ENCODE data around the gene NEDD9. TPM values are rescaled to one million over a fixed set of nuclear protein-coding genes. Genes with fewer than 3 reads are reported as not detected.

The NEDD9 gene
- total and polyA plus RNA-seq, 2 of the 4 experiments (the other 2 are of a cell fraction): 7.6 to 16.5 TPM

DNA sequence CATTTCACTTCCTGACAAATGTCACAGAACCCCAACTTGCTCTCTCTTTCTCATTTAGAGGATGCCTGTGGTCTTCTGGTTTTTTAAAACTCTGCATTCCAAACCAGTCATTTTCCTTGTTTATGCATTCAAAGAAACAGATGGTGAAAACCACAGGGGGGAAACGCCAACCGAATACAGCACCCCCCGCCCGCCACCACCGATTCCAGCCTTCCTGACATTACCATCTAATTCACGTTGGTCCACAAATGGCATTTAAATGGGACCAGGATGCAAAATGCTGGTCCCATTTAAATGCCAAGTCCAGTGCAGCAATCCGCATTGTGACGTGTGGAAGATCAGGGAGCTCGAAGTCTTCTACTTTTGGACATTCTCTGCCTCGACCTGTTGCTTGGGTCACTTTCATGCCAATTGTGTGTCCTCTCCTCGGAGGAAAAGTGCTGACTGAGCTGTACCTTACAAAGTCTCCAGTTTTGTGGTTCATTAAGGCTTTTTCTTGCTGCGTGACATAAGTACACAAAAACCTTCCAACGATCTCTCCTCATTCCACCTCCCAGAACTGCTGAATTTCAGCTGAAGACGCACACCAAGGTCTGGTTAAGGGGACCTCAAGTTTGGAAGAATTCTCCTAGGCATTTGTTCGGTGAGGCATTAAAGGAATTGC, 35.8 kb downstream of the NEDD9 start:
- H3K4me3 ChIP-seq (ENCODE audit: insufficient read depth, low read depth, low read length): no peak overlapping the region
- BruUV-seq (replicated peaks): no TSS peak
- POLR2A ChIA-PET (ENCODE audit: unreplicated experiment): interaction anchor here (0.6 kb wide), 1 partner anchor 60 kb away, joined by 3 read pairs; no protein-coding TSS in a partner anchor

More for the DNA sequence above, 35.8 kb downstream of the NEDD9 start:
- H2BK15ac ChIP-seq (ENCODE audit: low read depth, low read length): peak overlapping the region; percentile 97
- dilution Hi-C loops (cut with HindIII; ENCODE audit: low sequenced_read_pairs, unreplicated experiment) (no loop called here), in situ Hi-C loops (cut with MboI; ENCODE audit: low sequenced_read_pairs) (no loop called here), intact Hi-C loops (cut with micrococcal nuclease) (loop anchor here (2.0 kb wide), 1 partner anchor 74 kb away; no protein-coding TSS in a partner anchor)
- peaks cover 39% of the 10 kb centered on the region for H3K4me1 ChIP-seq (ENCODE audit: control insufficient read depth, insufficient read depth, low read length)
- H2AFZ ChIP-seq (replicated peaks; ENCODE audit: low read length, poor library complexity): peak overlapping the region; percentile 75
- H3K23ac ChIP-seq (ENCODE audit: low read depth, low read length): peak overlapping the region; percentile 100
- peak overlapping the region; percentile 68 for H3K4me2 ChIP-seq (ENCODE audit: low read depth, low read length)
- H4K20me1 ChIP-seq (ENCODE audit: insufficient read depth, low read length): peaks cover 4% of the 10 kb centered on the region; the same call in 1 of the 2 replicates
- H4K8ac ChIP-seq (ENCODE audit: low read depth in 2 of 2, low read length in 2 of 2): peak overlapping the region; percentile 92 to 95
- peak overlapping the region; percentile 91 for H4K5ac ChIP-seq (ENCODE audit: low read depth, low read length)
- peak overlapping the region; percentile 100 for H3K4ac ChIP-seq (ENCODE audit: low read depth, low read length)
- H3K9ac ChIP-seq (ENCODE audit: low read depth, low read length): peak overlapping the region; percentile 61
- WGBS, 2 experiments (ENCODE audit: extremely low coverage in 2 of 2, insufficient read length in 1 of 2): 68% methylated on average over 3 of the region's 15 CpGs; no CpG with 5 or more reads in 1 of the 2 experiments
- TF ChIP-seq RCOR1 (IDR thresholded peaks at IDR 0.05; ENCODE audit: insufficient replicate concordance, low read length) (peak; percentile 25), MXI1 (IDR thresholded peaks at IDR 0.05; ENCODE audit: borderline replicate concordance, low read depth, low read length) (no peak), NFE2L2 (IDR thresholded peaks at IDR 0.05; ENCODE audit: low read depth, low read length) (no peak), CHD1 (IDR thresholded peaks at IDR 0.05; ENCODE audit: low read depth, low read length) (no peak), CEBPB (IDR thresholded peaks at IDR 0.05; ENCODE audit: low read depth, low read length) (no peak), BHLHE40 (IDR thresholded peaks at IDR 0.05; ENCODE audit: low read depth, low read length) (peak; percentile 22; the same call in 1 of the 2 replicates), MAZ (IDR thresholded peaks at IDR 0.05; ENCODE audit: borderline replicate concordance, low read depth, low read length) (no peak; the same call in 1 of the 2 replicates), RFX5 (IDR thresholded peaks at IDR 0.05; ENCODE audit: low read depth, low read length) (no peak), MAFK (IDR thresholded peaks at IDR 0.05; ENCODE audit: low read depth, low read length) (peak; percentile 90), SMC3 (IDR thresholded peaks at IDR 0.05; ENCODE audit: low read depth, low read length) (no peak), FOS (IDR thresholded peaks at IDR 0.05; ENCODE audit: low read depth, low read length) (peak; percentile 40; the same call in 1 of the 2 replicates), RAD21 (IDR thresholded peaks at IDR 0.05; ENCODE audit: low read length) (no peak)
- TF ChIP-seq, protein P1, sequence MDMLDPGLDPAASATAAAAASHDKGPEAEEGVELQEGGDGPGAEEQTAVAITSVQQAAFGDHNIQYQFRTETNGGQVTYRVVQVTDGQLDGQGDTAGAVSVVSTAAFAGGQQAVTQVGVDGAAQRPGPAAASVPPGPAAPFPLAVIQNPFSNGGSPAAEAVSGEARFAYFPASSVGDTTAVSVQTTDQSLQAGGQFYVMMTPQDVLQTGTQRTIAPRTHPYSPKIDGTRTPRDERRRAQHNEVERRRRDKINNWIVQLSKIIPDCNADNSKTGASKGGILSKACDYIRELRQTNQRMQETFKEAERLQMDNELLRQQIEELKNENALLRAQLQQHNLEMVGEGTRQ (IDR thresholded peaks at IDR 0.05; ENCODE audit: low read depth, low read length): no peak
- TF ChIP-seq, protein P2, sequence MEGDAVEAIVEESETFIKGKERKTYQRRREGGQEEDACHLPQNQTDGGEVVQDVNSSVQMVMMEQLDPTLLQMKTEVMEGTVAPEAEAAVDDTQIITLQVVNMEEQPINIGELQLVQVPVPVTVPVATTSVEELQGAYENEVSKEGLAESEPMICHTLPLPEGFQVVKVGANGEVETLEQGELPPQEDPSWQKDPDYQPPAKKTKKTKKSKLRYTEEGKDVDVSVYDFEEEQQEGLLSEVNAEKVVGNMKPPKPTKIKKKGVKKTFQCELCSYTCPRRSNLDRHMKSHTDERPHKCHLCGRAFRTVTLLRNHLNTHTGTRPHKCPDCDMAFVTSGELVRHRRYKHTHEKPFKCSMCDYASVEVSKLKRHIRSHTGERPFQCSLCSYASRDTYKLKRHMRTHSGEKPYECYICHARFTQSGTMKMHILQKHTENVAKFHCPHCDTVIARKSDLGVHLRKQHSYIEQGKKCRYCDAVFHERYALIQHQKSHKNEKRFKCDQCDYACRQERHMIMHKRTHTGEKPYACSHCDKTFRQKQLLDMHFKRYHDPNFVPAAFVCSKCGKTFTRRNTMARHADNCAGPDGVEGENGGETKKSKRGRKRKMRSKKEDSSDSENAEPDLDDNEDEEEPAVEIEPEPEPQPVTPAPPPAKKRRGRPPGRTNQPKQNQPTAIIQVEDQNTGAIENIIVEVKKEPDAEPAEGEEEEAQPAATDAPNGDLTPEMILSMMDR (conservative IDR thresholded peaks at IDR 0.05; ENCODE audit: low read depth, low read length): no peak
- peak overlapping the region; percentile 100 for H2BK20ac ChIP-seq (ENCODE audit: low read depth, low read length)
- peak overlapping the region; percentile 97 for H2AK9ac ChIP-seq (replicated peaks; ENCODE audit: low read depth, low read length, poor library complexity)
- H3K36me3 ChIP-seq (ENCODE audit: control insufficient read depth, insufficient read depth, low read length): peaks cover 9% of the 10 kb centered on the region; the same call in 1 of the 2 replicates
- H3K18ac ChIP-seq (ENCODE audit: low read depth, low read length): peak overlapping the region; percentile 95
- no peaks in the 10 kb centered on the region for H3K27me3 ChIP-seq (ENCODE audit: control insufficient read depth, insufficient read depth, low read length)
- H2AK5ac ChIP-seq (ENCODE audit: low read depth, low read length): peak overlapping the region; percentile 99
- H2BK120ac ChIP-seq (ENCODE audit: low read depth, low read length): peak overlapping the region; percentile 100
- DNase-seq: peak; percentile 85
- peak overlapping the region; percentile 98 for H2BK5ac ChIP-seq (ENCODE audit: low read depth, low read length, poor library complexity, severe bottlenecking)
- CTCF ChIA-PET: interaction anchor here (0.6 kb wide), 1 partner anchor 299 kb away, joined by 4 read pairs; no protein-coding TSS in a partner anchor
- peak overlapping the region; percentile 94 for H3K14ac ChIP-seq (replicated peaks; ENCODE audit: low read depth, low read length)
- peak; percentile 43 for ATAC-seq (ENCODE audit: low read depth)
- peak overlapping the region; percentile 99 for H3K56ac ChIP-seq (ENCODE audit: extremely low read depth, insufficient read depth, low read length)
- peak overlapping the region; percentile 95 for H3K27ac ChIP-seq (ENCODE audit: insufficient read depth, low read length)
- peaks cover 28% of the 10 kb centered on the region for H3K9me1 ChIP-seq (ENCODE audit: insufficient read depth, low read length)
- peaks cover 29 to 65% of the 10 kb centered on the region in 2 experiments for H3K79me1 ChIP-seq (ENCODE audit: low read depth in 1 of 2, low read length in 2 of 2)
- H3K9me3 ChIP-seq (ENCODE audit: control insufficient read depth, insufficient read depth, low read length): no peaks in the 10 kb centered on the region
- peak overlapping the region; percentile 99 for H4K91ac ChIP-seq (ENCODE audit: insufficient read depth, low read depth, low read length)

Data from IMR-90 (cell line).